GM21529 (cell line): ENCODE measurements around the gene SNRPN.
"Not testable (repeated sequence)": the region's sequence is repeated elsewhere in the genome, so short reads cannot be mapped to it uniquely, and the experiment has no call there.

ENCODE experiments used
- ATAC-seq: cut with Tn5 transposase; IDR thresholded peaks from one replicate; pipeline ENCODE4 v1.9.1; 2021; ENCODE audit not compliant: unreplicated experiment

SNRPN gene

DNA sequence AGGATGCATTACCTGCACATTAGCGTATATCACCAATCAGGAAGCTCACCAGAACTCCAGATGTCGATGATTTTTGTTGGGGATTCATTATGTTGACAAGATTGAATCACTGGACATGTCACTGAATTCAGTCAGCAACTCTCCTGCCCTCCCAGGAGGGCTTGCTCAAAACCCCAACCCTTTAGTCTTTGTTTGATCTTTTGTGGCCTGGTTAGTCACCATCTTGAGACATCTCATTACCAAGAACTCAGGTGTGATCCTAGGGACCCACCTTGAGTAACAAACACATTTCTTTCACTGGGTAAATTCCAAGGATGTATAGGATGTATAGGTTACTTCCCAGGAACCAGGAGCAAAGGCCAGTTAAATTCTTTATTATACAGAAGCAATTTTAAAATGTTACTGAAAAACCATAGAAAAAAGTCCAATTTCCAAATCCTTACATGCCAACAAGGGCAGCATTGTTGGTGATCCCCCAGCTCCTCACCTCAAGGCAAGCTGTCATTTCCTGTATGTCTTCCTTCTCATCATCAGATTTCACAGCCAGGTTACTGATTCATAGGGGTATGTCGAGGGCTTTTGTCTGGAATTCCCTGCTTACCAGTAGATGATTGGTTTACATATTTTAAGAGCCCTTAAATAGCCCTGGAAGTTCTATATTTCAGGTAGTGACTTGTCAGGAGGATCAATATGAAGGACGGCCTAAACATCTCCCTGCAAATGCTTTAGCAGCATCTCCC, 11.7 kb downstream of the SNRPN start:
- ATAC-seq: no peak

DNA sequence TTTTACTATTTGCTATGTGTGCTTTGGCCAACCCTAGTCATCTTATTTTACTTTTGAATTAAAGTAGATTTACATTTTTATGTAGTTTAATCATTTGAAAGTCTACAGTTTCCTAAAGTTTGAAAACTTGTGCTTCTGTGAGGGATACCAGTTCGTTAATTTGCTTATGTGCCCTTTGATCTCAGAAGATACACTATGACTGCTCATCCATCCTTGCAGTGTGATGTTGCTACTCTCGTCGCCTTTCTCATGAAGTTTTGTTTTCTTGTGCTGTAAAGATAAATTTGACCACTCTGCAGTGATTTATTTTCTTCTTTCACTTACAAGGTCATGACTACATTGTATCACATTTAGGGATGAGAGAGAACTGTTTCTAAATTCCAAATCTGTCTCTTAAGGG, 16.3 kb downstream of the SNRPN start:
- ATAC-seq: no peak

- no peak for ATAC-seq
Observed at GRCh38 chr15:24971772-24972171, 17.0 kb downstream of the SNRPN start.

DNA sequence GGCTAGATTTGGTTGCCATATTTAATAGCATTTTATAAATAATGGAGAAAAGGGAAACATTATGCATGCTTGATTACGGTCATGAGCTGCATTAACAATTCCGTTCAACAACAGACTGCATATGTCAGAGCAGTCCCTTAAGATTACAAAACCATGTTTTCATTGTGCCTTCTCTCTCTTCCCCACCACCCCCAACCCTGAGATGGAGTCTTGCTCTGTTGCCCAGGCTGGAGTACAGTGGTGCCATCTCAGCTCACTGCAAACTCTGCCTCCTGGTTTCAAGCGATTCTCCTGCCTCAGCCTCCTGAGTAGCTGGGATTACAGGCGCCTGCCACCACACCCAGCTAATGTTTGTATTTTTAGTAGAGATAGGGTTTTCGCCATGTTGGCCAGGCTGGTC, 17.9 kb downstream of the SNRPN start:
- ATAC-seq: not testable (repeated sequence)

GRCh38 chr15:24976932-24977331, 22.1 kb downstream of the SNRPN start:
- ATAC-seq: no peak

DNA sequence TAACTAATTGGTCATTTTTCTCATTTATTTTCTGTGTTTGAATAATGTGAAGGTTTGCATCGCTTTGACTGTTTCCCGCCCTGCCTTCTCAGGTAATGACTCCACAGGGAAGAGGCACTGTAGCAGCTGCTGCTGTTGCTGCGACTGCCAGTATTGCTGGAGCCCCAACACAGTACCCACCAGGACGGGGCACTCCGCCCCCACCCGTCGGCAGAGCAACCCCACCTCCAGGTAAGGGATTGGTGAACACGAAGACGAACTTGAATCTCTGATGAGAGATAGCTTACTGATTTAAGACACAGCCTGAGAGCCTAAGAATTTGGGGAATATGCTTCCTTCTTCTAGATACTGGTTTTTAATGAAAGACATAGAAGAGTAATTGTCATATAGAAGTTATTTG, 22.9 kb downstream of the SNRPN start:
- ATAC-seq: no peak

DNA sequence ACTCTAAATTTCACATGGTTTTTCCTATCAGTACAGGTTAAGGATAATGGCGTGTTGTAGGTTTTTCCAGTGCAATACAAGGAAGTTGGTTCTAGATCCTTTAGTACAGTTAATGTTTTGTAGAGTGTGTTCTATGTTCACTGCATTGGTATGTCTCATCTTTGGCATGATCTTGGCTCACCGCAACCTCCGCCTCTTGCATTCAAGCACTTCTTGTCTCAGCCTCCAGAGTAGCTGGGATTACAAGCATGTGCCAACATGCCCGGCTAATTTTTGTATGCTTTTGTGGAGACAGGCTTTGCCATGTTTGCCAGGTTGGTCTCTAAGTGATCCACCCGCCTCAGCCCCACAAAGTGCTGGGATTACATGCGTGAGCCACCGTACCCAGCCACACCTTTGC, 30.4 kb downstream of the SNRPN start:
- ATAC-seq: no peak

DNA sequence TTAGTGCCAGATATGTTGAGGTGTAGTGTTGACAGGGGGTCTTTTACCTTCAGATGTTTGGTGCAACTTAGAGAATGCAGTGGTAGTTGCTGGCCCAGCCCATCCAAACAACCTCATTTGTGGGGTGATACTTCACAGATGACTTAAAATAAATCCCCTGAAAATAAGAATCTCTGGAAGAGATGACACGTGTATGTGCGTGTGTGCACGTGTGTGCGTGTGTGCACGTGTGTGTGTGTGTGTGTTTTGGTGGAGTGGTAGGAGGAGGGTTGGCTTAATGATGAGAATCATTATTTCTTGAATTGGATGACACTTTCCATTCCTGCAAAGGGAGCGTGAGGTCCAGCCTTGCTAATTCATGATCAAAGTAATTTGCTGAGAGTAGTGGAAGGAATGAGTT, 31.9 kb downstream of the SNRPN start:
- no peak for ATAC-seq

DNA sequence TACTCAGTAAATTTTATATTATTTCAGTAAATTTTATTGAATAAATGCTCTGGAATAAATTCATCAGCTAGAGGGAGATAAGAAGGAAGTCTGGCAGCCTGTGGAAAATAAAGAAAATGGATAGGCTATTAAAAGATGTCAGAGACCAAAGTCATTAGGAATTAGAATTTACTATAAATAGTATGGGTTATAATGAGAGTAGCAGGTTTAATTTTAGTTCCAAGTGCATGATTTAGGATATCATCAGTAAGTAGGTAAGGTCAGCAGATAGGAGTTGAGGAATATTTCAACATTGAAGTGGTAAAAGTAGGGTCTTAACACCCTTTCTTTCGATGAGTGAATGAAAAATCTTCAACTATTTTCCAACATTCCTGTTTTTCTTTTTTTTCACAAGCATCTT, 64.6 kb downstream of the SNRPN start:
- ATAC-seq: no peak

DNA sequence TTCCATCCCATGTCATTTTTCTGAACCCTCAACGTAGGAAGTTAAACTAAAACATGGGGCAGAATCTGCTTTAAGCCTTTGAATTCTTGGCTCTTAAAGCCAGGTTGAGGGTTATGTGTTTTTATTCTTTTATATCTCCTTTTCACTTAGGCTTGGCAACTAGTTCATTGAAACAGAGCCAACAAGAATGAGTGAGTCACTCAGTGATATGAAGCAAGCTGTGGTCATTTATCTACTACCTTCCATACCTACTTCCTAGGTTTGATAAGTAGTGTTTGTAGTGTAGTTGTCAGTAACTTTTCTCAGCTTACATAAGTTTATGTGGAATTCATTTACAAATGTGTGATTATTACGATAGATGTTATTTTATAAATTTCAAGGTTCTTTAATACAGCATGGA, 67.4 kb downstream of the SNRPN start:
- no peak for ATAC-seq
